ENCODE data around the gene SPRED2. TPM values are rescaled to one million over a fixed set of nuclear protein-coding genes. Genes with fewer than 3 reads are reported as not detected.

The SPRED2 gene
- total and polyA plus RNA-seq, 2 of the 8 experiments (the other 6 are each of a cell fraction or from before 2014, with no cell fraction given), result 15.3 to 22.5 TPM

- H3K9me3 ChIP-seq (ENCODE audit: insufficient read depth in 2 of 2, low read depth in 1 of 2, low read length in 1 of 2), result no peaks in the 10 kb centered on the region
- POLR2A ChIA-PET (ENCODE audit: partially characterized antibody), result no interaction called here
- H3K9ac ChIP-seq (replicated peaks in 1 of 4; ENCODE audit: extremely low read depth in 1 of 4, low read depth in 3 of 4, low read length in 3 of 4), result no peak overlapping the region
- no peak overlapping the region for H2BK20ac ChIP-seq (ENCODE audit: low read length)
- no peak for FAIRE-seq
- H3K4me2 ChIP-seq (ENCODE audit: insufficient read depth in 1 of 2, low read depth in 2 of 2, low read length in 2 of 2), result no peak overlapping the region
- no peak overlapping the region for H4K91ac ChIP-seq (replicated peaks; ENCODE audit: insufficient read length, low read length)
- no peak overlapping the region for H3K23ac ChIP-seq (ENCODE audit: insufficient read length)
- H2AK5ac ChIP-seq (ENCODE audit: low read depth, low read length), result no peak overlapping the region
- H3K36me3 ChIP-seq (ENCODE audit: control insufficient read depth in 2 of 4, insufficient read depth in 4 of 4, low read length in 3 of 4), result no peaks in the 10 kb centered on the region
- H3K27me3 ChIP-seq (replicated peaks in 1 of 4; ENCODE audit: control insufficient read depth in 3 of 4, extremely low read depth in 1 of 4, insufficient read depth in 3 of 4, low read length in 3 of 4), result peaks cover 1 to 18% (median 11%) of the 10 kb centered on the region in 4 experiments
- H3K56ac ChIP-seq (replicated peaks; ENCODE audit: insufficient read length, low read depth, low read length), result no peak overlapping the region
- CTCF ChIA-PET (ENCODE audit: partially characterized antibody), result no interaction called here
- no peak overlapping the region for H4K8ac ChIP-seq (ENCODE audit: extremely low read depth, insufficient read depth, low read length)
- no peak overlapping the region for H3K4me3 ChIP-seq (ENCODE audit: extremely low read depth in 1 of 4, insufficient read depth in 2 of 4, low read depth in 3 of 4, low read length in 4 of 4)
- H4K5ac ChIP-seq (ENCODE audit: insufficient read length, low read depth, low read length), result no peak overlapping the region
- H2BK12ac ChIP-seq (ENCODE audit: low read depth, low read length), result no peak overlapping the region
- no peaks in the 10 kb centered on the region for H3K79me1 ChIP-seq (ENCODE audit: low read depth, low read length)
- H2AFZ ChIP-seq (ENCODE audit: low read length), result no peak overlapping the region
- no peak overlapping the region for H2BK5ac ChIP-seq (ENCODE audit: low read depth, low read length)
- peaks cover 4 to 5% of the 10 kb centered on the region in 2 experiments for H4K20me1 ChIP-seq (replicated peaks in 1 of 2; ENCODE audit: control insufficient read depth in 1 of 2, insufficient read depth in 2 of 2, low read length in 2 of 2)
- H2BK15ac ChIP-seq (ENCODE audit: low read length), result no peak overlapping the region
- no peak overlapping the region for H2BK120ac ChIP-seq (replicated peaks; ENCODE audit: low read depth, low read length)
- H3K14ac ChIP-seq (ENCODE audit: insufficient read length), result no peak overlapping the region
- no peak overlapping the region for H3K27ac ChIP-seq (ENCODE audit: low read depth, low read length)
- no peak overlapping the region for H3K18ac ChIP-seq (ENCODE audit: extremely low read depth, low read length)
- H3K79me2 ChIP-seq (ENCODE audit: control insufficient read depth in 1 of 2, insufficient read depth in 2 of 2, low read length in 2 of 2), result no peaks in the 10 kb centered on the region
- no peak for TF ChIP-seq TAF7 (optimal IDR thresholded peaks at IDR 0.05; ENCODE audit: borderline replicate concordance, low read depth, low read length)
- TF ChIP-seq RAD21 (IDR thresholded peaks at IDR 0.05 in 1 of 2, conservative IDR thresholded peaks at IDR 0.05 in 1 of 2; ENCODE audit: low read depth in 2 of 2, low read length in 2 of 2), result peak in 1 of 2 experiments; percentile 14; a peak in 1 of 4 replicates
- H3K23me2 ChIP-seq (ENCODE audit: low read depth, low read length), result peaks cover 3% of the 10 kb centered on the region; the same call in 1 of the 2 replicates
- H3K4me1 ChIP-seq (replicated peaks in 1 of 4; ENCODE audit: control insufficient read depth in 3 of 4, insufficient read depth in 4 of 4, low read length in 3 of 4), result peaks cover 3 to 9% (median 7%) of the 10 kb centered on the region in 4 experiments; a peak in 6 of 7 replicates
- whole genome bisulfite sequencing, 2 experiments (ENCODE audit: extremely low coverage in 1 of 2, insufficient coverage in 1 of 2, insufficient read length in 1 of 2, insufficient replicate concordance in 2 of 2, low coverage in 1 of 2, low lambda C conversion rate in 2 of 2, missing lambda C conversion rate in 1 of 2), result 89% methylated on average over 4 of the region's 5 CpGs; no CpG with 5 or more reads in 1 of the 2 experiments
- H3K4ac ChIP-seq (replicated peaks; ENCODE audit: insufficient read length, low read depth, low read length), result no peak overlapping the region
- no peak for DNase-seq (ENCODE audit: low read depth in 1 of 2, low spot score in 2 of 2)
Measured at GRCh38 chr2:65442420-65443020, 10.1 kb upstream of the SPRED2 start.

All from H1 (cell line).